GM19023 (cell line): ENCODE measurements around the gene SNRK.
"Not testable (repeated sequence)": the region's sequence is repeated elsewhere in the genome, so short reads cannot be mapped to it uniquely, and the experiment has no call there.

Experiments
- ATAC-seq: cut with Tn5 transposase; IDR thresholded peaks from one replicate; pipeline ENCODE4 v1.9.1; 2021; ENCODE audit warnings: mild to moderate bottlenecking, moderate library complexity; ENCODE audit not compliant: unreplicated experiment

Gene SNRK

GRCh38 chr3:43344520-43344919, 58.2 kb downstream of the SNRK start:
- ATAC-seq: no peak

GRCh38 chr3:43345246-43345645, 58.9 kb downstream of the SNRK start:
- ATAC-seq: no peak

DNA sequence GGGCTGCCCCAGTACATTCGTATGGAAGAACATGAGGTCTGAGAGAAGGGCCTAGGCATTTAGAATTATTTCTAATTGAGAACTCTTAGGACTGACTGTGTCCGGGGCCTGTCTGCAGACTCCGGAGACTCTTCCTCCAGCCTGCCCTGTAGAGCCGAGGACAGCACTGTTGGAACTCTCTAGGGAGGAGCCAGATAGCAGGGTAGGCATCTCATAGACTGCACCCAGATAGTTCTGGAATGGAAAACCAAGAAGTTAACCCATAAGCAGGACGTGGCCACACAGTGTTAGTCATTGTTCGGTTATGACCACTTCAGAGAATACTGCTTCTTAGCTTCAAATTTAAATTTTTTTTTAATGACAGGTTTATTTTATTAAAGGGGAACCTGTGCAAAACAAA, 59.5 kb downstream of the SNRK start:
- ATAC-seq: no peak

GRCh38 chr3:43346978-43347749, 60.8 kb downstream of the SNRK start:
- ATAC-seq: no peak

DNA sequence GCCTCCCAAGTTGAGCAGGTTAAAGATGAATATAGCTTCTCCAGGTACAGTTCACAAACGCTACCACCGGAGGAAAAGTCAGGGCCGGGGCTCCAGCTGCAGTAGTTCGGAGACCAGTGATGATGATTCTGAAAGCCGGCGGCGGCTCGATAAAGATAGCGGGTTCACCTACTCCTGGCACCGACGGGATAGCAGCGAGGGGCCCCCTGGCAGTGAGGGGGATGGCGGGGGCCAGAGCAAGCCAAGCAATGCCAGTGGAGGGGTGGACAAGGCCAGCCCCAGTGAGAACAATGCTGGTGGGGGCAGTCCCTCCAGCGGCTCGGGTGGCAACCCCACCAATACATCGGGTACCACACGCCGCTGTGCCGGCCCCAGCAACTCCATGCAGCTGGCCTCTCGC, 61.4 kb downstream of the SNRK start:
- ATAC-seq: no peak

- no peak for ATAC-seq
These were observed 62.0 kb downstream of the SNRK start for GRCh38 chr3:43348350-43348749.

DNA sequence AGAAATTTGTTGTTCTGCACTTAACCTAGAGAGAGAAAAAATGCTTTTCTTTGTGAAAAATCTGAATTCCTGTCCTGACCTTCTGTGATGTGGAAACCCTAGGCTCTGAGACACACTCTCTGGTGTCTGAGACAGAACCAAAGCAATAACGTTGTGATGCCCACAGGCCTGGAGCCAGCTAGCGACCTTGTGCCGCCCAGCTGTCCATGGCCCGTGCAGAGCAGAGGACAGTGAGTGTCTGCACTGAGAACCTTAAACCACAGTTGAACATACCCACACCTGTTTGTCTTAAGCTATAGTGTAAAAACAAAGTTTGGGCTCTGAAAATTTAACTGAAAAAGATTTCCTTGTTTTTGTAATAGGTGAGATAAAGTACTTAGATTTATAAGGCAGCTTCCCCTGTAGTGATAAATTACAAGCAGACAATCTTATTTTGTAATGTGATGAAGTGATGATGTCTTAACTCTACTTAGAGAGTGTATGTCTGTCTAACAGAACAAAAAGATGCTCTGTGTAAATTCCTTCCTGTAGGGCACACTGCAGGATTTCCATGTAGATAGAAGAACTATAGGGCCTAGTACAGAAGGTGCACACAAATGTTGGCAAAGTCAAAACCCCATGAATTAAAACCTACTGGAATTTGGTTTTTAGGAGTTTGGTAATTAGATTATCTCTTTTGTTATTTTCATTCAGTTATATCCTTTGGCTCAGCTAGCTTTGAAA, 62.7 kb downstream of the SNRK start:
- ATAC-seq: no peak

DNA sequence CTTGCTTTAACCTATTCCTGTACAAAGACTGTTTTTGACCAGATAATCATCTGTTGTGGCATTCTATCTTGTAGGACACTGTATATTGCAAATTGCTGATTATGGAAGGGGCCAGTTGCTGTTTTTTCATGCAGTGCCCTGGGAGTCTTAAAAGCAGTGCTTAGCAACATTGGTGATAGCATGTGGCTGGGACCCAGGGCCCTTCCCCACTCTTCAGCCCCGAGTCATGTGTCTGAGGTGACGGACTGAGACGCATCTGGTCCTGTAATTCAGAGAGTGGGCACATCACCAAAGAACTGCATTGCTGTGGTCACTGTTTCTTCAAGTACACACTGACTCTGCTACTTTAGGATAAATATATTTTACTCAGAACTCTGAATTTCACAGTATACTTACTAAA, 63.4 kb downstream of the SNRK start:
- no peak for ATAC-seq

DNA sequence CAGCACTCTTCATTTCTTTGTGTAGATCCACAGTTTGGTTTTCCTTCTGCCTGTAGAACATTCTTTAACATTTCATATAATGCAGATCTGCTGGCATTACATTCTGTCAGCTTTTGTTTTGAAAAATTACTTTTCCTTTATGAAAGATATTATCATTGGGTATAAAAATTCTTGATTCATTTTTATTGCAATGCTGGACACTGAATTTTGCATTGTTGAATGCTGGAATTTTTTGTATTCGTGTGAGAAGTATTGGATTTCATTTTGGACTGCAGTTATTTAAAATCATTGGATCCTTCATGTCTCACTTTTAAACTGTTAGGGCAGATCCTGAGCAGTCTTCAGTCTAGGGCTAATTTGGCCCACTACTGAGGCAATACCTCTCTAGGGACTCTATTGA, 67.1 kb downstream of the SNRK start:
- ATAC-seq: no peak

GRCh38 chr3:43353923-43354670, 67.8 kb downstream of the SNRK start:
- no peak for ATAC-seq

GRCh38 chr3:43356033-43356432, 69.7 kb downstream of the SNRK start:
- not testable (repeated sequence) for ATAC-seq

GRCh38 chr3:43361077-43361476, 74.7 kb downstream of the SNRK start:
- no peak for ATAC-seq

GRCh38 chr3:43362183-43362582, 75.8 kb downstream of the SNRK start:
- ATAC-seq: no peak

DNA sequence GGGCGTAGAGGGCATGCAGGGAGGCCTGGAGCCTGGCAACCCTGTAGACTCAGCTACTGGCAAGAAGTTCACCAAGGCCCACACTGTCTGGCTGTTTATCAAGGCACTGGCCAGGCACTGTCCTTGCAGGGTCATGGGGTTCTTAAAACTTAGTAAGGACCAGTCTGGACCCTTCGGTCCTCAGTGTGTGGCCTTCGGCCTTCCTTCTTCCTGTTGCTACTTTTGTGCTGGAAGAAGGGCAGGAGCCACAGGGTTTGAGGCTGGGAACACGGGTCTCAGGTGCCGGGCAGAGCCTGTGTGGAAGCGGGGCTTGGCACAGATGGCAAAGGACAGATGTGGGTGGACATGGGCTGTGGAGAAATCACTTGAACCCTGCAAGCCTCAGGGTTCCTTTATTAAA, 76.6 kb downstream of the SNRK start:
- ATAC-seq: no peak

DNA sequence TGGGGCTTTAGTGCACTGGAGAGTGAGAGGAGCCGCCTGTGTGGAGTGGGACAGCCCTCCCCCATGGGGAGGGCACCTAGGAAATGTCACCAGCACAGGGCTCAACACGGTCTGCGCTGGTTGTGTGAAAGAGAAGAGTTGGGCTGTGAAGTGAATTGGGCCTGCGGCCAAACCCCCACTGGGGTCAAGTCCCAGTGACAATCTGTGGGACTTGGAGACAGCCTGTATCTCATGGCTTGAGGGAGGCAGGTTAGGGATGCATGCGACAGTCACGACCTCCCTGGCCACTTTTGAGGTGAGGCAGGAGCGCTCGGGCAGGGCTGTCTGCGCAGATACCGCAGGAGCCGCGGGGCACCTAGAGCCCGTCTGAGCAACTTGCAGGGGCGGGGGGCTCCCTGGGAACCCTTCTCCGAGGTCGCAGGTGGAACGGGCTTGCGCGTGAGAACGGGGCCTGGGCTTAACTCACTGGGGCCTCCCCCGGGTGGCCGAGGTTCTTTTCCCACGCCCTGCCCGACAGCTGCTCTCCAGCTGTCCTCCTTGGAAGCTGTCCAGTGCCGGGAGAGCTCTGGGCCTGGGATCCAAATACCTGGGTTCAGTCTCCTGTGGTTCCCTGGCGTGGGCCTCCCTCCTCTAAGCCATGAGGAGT, 77.4 kb downstream of the SNRK start:
- no peak for ATAC-seq

- ATAC-seq: no peak
These were observed 78.2 kb downstream of the SNRK start for GRCh38 chr3:43364494-43364893.

DNA sequence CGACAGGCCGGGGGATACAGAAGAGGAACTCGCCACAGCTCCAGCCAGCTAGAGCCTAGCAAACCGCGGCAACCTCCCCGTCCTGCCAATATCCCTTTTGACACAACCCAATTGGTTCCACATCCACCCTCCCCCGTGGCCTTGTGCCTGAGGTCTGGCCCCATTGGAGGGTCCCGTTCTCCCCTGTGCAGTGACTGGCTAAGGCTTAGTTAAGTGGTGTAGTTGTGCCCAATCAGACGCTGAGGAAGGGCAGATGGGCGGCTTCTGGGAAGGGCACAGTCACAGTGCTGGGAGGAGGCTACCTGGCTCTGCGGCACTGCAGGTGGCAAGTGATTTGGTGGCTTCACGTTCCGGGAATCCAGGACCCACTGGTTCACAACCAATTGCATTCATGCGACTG, 78.6 kb downstream of the SNRK start:
- ATAC-seq: no peak

DNA sequence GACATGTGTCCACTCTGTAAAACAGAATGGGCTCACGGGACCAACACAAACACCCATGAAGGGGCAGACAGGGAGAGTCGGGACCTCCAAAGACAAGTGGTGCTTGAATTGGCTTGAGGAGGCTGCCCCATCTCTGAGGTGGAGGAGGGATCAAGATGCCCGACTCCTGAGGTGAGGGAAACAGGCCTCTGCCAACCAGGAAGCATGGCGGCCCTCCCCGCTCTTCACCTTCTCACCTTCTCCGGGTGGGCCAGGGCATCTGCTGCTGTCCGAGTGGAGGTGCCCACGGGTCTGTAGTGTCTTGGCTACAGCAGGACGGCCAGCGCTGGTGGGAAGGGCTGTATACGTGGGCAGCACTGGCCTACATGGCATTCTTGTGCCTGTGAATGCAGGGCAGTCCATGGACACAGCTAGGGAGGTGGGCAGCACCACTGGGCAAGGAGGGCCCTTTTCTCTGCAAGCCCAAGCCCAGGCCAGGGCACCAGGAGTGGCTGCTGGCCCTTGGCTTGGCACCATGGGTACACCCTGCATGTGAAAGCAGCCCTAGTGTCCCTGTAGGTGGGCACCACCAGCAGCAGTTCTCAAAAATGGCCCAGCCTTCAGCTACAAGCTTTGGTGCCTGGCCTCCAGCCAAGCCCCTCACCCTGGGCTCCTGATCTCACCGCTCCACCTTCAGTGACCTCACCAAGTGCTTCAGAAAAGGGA, 79.4 kb downstream of the SNRK start:
- no peak for ATAC-seq

- ATAC-seq: no peak
These were observed 80.1 kb downstream of the SNRK start for GRCh38 chr3:43366481-43366880.

- no peak for ATAC-seq
These were observed 80.5 kb downstream of the SNRK start for GRCh38 chr3:43366885-43367284.
